Measurements from ENCODE around the gene GPR17. TPM values are rescaled to one million over a fixed set of nuclear protein-coding genes. Genes with fewer than 3 reads are reported as not detected.

The GPR17 gene
- total RNA-seq, 4 donors from 2014 or later, result 0.20 TPM; not detected in 3

DNA sequence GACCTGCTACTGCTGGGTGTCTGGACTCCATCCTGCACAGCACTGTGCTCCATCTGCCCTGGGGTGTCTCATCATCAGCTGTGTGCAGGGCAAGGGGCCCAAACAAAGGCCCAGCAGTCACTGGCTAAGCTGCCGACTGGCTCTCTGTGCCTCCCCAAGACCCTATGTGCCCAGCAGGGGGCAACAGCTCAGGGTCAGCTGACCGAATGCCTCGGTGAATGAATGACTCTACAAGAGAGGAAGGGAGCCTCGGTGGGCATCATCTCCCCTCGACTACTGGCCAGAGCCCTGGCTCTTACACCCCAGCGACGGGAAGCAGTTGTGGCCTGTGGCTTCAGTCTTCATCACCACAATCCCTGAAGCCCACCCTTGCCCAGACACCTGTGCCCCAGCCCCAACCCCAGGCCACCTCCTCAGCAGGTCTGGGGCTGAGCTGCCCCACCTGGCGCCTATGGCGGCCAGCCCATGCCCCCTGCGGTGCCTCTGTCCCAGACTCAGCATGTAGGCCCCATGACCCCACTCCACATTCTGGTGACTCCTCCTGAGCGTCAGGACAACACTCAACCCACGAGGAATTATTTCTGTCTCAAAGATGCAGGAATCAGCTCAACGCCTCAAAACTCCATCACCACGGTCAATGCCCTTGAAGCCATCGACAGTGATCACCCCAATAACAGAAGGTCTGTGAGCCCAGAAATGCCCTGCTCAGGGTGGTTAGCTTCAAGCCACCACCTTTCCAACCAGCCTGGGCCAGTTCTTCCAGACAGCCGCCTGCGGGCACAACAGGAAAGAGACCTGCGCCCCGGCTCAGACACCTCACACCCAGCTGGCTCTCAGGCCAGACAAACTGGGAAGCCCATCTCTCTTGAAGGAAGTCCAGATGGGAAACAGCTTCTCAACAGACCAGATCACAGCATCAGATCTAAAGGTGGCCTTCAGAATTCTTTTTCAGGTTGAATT is 1.6 kb upstream of the GPR17 start:
- in situ Hi-C loops (cut with MboI; ENCODE audit: low sequenced_read_pairs in 4 of 4), result no loop called here
- H3K4me1 ChIP-seq, result peaks cover 4% of the 10 kb centered on the region in 2 donors
- no peaks in the 10 kb centered on the region for H3K9me3 ChIP-seq
- ATAC-seq (no peak), DNase-seq (no peak)
- intact Hi-C loops (cut with DNase I; ENCODE audit: low total_unique reads), result no loop called here
- H3K27ac ChIP-seq, result peak overlapping the region in 1 of 4 donors; percentile 31
- H3K4me3 ChIP-seq, result no peak overlapping the region
- H3K27me3 ChIP-seq, result no peaks in the 10 kb centered on the region
- no peaks in the 10 kb centered on the region for H3K36me3 ChIP-seq
- no peak for TF ChIP-seq POLR2A (IDR thresholded peaks at IDR 0.05)
- TF ChIP-seq, protein P1, sequence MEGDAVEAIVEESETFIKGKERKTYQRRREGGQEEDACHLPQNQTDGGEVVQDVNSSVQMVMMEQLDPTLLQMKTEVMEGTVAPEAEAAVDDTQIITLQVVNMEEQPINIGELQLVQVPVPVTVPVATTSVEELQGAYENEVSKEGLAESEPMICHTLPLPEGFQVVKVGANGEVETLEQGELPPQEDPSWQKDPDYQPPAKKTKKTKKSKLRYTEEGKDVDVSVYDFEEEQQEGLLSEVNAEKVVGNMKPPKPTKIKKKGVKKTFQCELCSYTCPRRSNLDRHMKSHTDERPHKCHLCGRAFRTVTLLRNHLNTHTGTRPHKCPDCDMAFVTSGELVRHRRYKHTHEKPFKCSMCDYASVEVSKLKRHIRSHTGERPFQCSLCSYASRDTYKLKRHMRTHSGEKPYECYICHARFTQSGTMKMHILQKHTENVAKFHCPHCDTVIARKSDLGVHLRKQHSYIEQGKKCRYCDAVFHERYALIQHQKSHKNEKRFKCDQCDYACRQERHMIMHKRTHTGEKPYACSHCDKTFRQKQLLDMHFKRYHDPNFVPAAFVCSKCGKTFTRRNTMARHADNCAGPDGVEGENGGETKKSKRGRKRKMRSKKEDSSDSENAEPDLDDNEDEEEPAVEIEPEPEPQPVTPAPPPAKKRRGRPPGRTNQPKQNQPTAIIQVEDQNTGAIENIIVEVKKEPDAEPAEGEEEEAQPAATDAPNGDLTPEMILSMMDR (IDR thresholded peaks at IDR 0.05 in 4 of 5, conservative IDR thresholded peaks at IDR 0.05 in 1 of 5), result no peak

DNA sequence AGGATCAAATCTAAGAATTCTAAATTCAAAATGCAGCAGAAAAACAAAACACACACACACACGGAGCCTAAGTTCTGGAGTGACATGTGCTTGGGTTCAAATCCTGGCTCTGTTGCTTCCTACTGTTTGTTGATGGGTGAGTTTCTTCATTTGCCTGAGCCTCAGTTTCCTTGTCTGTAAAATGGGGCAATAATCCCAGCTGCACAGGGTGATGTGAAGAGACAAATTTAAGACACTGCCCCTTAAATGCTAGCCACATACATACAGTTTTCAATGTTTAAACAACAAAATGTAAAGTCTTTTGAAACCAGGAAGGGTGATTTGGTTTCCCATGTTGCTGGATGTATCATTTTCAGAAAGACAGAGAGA is 943 bp upstream of the GPR17 start:
- no peaks in the 10 kb centered on the region for H3K36me3 ChIP-seq
- no peaks in the 10 kb centered on the region for H3K27me3 ChIP-seq
- no peak overlapping the region for H3K27ac ChIP-seq
- H3K4me1 ChIP-seq, result peaks cover 8 to 11% of the 10 kb centered on the region in 2 donors
- no peak for ATAC-seq
- TF ChIP-seq, protein P1 (IDR thresholded peaks at IDR 0.05 in 4 of 5, conservative IDR thresholded peaks at IDR 0.05 in 1 of 5), result no peak
- TF ChIP-seq POLR2A (IDR thresholded peaks at IDR 0.05), result no peak
- H3K4me3 ChIP-seq, result no peak overlapping the region
- in situ Hi-C loops (cut with MboI; ENCODE audit: low sequenced_read_pairs in 4 of 4) (no loop called here), intact Hi-C loops (cut with DNase I; ENCODE audit: low total_unique reads) (no loop called here)
- no peak for DNase-seq
- no peaks in the 10 kb centered on the region for H3K9me3 ChIP-seq

DNA sequence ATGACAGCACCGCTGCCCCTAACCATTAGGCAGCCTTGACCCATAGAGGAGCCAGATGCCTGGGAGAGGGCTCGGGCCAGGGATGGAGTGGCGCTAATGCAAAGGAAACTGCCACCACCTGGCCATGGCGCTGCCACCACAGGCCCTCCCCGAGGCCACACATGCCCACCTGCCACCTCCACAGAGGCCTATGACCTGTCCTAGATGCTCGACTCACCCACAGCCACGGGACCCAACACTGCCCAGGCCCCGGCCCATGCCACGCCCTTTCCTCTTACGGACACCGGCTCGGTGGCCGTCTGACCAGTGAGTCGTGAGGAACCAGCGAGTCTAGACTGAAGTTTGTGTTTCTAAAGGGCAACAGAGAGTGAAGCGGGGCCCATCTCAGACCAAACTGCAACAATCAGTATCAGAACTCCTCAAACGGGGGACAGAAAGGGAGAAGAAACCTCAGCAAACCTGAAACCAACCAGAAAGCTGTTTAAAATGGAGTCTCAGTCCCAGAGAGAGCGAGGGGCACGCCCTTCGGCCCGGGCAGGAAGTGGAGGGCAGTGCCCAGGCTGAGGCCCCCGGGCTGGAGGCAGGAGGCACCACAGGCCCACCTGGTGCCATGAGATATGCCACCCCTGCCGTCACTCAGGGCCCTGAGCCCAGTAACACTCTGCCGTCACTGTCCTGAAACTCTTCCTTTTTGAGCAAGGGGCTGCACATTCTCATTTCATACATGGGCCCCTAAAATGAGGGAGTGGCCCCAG is 711 bp downstream of the GPR17 start:
- no peaks in the 10 kb centered on the region for H3K27me3 ChIP-seq
- no peak for ATAC-seq
- no peak for DNase-seq
- H3K9me3 ChIP-seq, result no peaks in the 10 kb centered on the region
- no peak overlapping the region for H3K4me3 ChIP-seq
- TF ChIP-seq POLR2A (IDR thresholded peaks at IDR 0.05), result no peak
- TF ChIP-seq, protein P1 (IDR thresholded peaks at IDR 0.05 in 4 of 5, conservative IDR thresholded peaks at IDR 0.05 in 1 of 5), result no peak
- no peaks in the 10 kb centered on the region for H3K36me3 ChIP-seq
- in situ Hi-C loops (cut with MboI; ENCODE audit: low sequenced_read_pairs in 4 of 4), result no loop called here
- peaks cover 8 to 17% of the 10 kb centered on the region in 2 donors for H3K4me1 ChIP-seq
- intact Hi-C loops (cut with DNase I; ENCODE audit: low total_unique reads), result no loop called here
- H3K27ac ChIP-seq, result peak overlapping the region; percentile 41 to 58 (median 52)

DNA sequence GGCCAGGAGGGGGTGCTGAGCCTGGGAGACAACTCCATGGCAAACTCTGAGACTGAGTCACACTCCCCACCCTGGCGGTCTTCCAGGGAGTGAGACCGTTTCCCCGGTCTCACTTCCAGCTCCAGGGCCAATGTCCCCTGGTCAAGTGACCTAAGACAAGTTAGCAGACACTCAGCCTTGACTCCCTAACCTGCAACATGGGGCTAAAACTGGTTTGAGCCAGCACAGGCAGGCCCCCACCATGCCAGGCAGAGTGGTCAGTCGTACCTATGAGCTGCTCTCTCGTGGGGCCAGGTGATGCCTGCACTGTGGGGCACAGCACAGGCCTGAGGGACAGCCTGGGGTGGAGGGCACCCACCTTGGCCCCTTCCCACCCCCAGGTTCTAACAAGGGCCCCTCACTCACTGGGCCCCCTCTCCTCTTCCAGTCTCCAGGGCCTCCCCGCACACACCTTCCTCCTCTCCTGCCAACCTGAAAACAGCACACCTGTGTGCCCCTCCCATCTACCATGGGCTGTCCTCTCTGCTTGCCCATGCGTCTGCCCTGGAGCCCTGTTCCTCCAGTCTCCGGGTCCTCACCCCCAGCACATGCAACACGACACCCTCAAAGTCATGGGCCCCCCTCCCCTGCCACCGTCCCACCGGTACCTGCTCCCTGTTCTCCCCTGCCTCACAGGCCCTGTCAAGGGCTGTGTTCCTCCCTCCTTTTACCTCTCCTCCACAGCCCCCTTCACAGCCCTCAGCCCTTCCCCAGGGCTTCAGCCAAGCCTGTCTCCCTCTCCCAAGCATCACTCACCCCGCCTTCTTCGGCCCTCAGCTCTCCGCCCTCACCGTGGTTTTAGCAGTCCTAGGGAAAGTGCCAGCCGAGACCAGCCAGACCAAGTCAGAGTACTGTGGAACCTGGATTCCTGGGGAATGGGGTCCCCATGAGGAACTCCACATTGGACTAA is 1.6 kb downstream of the GPR17 start:
- DNase-seq (no peak), ATAC-seq (no peak)
- H3K36me3 ChIP-seq, result no peaks in the 10 kb centered on the region

More for the DNA sequence above, 1.6 kb downstream of the GPR17 start:
- Histone ChIP-seq H3K27me3 (no peaks in the 10 kb centered on the region), H3K27ac (peak overlapping the region; percentile 14 to 58 (median 44)), H3K9me3 (no peaks in the 10 kb centered on the region), H3K4me1 (peaks cover 11 to 25% of the 10 kb centered on the region in 2 donors), H3K4me3 (no peak overlapping the region)
- TF ChIP-seq POLR2A (IDR thresholded peaks at IDR 0.05), result no peak
- TF ChIP-seq, protein P1 (IDR thresholded peaks at IDR 0.05 in 4 of 5, conservative IDR thresholded peaks at IDR 0.05 in 1 of 5), result no peak
- intact Hi-C loops (cut with DNase I; ENCODE audit: low total_unique reads), result loop anchor here (2.0 kb wide), 1 partner anchor 57 kb away; no protein-coding TSS in a partner anchor
- in situ Hi-C loops (cut with MboI; ENCODE audit: low sequenced_read_pairs in 4 of 4), result no loop called here
